Neural progenitor cell (in vitro differentiated cells): Measurements from ENCODE around the gene TNFRSF13B. TPM values are rescaled to one million over a fixed set of nuclear protein-coding genes. Genes with fewer than 3 reads are reported as not detected.

Experiments used
- DNase-seq: peaks from one replicate; pipeline ENCODE4 v3.0.0-alpha.2; 2016; ENCODE audit warnings: low spot score
- H2AFZ ChIP-seq: fragments of 200-600 bp; sonication (generic); replicated peaks from 2 replicates; pipeline ENCODE4 v1.6.1; 2016; ENCODE audit warnings: antibody characterized with exemption
- H3F3A ChIP-seq: fragments of 200-600 bp; sonication (generic); 2 replicates; pipeline ENCODE4 v1.6.1; 2016; ENCODE audit warnings: antibody characterized with exemption, low read depth
- H3K27ac ChIP-seq: fragments of 200-600 bp; sonication (generic); 2 replicates; pipeline ENCODE4 v1.5.1; 2016; ENCODE audit warnings: mild to moderate bottlenecking
- H3K27me3 ChIP-seq: fragments of 200-600 bp; sonication (generic); 2 replicates; pipeline ENCODE4 v1.6.1; 2016; ENCODE audit warnings: mild to moderate bottlenecking, moderate library complexity
- H3K36me3 ChIP-seq: fragments of 200-600 bp; sonication (generic); 2 replicates; pipeline ENCODE4 v1.5.1; 2016
- H3K4me1 ChIP-seq: fragments of 200-600 bp; sonication (generic); 2 replicates; pipeline ENCODE4 v1.6.1; 2016; ENCODE audit warnings: mixed run types
- H3K4me2 ChIP-seq: fragments of 200-600 bp; sonication (generic); 2 replicates; pipeline ENCODE4 v1.6.1; 2016
- H3K4me3 ChIP-seq: fragments of 200-600 bp; sonication (generic); 2 replicates; pipeline ENCODE4 v1.5.1; 2016
- H3K79me2 ChIP-seq: fragments of 200-600 bp; sonication (generic); 2 replicates; pipeline ENCODE4 v1.6.1; 2016; ENCODE audit warnings: low read depth
- H3K9ac ChIP-seq: fragments of 200-600 bp; sonication (generic); 2 replicates; pipeline ENCODE4 v1.6.1; 2016
- H3K9me3 ChIP-seq: fragments of 200-600 bp; sonication (generic); 2 replicates; pipeline ENCODE4 v1.5.1; 2016; ENCODE audit warnings: low read depth
- H4K20me1 ChIP-seq: fragments of 200-600 bp; sonication (generic); 2 replicates; pipeline ENCODE4 v1.6.1; 2016; ENCODE audit warnings: low read depth
- H3K27ac Mint-ChIP-seq: 3 replicates; pipeline ENCODE4 v1.8.0; 2021; ENCODE audit warnings: mixed read lengths
- H3K27me3 Mint-ChIP-seq: 2 replicates; pipeline ENCODE4 v1.8.0; 2022; ENCODE audit warnings: low read depth, mild to moderate bottlenecking, inconsistent platforms, moderate library complexity, mixed read lengths; ENCODE audit not compliant: insufficient read depth
- H3K36me3 Mint-ChIP-seq: 3 replicates; pipeline ENCODE4 v1.8.0; 2021; ENCODE audit warnings: mixed read lengths
- H3K4me1 Mint-ChIP-seq: 3 replicates; pipeline ENCODE4 v1.8.0; 2021; ENCODE audit warnings: mixed read lengths
- H3K4me3 Mint-ChIP-seq: 3 replicates; pipeline ENCODE4 v1.8.0; 2021; ENCODE audit warnings: mild to moderate bottlenecking, moderate library complexity, mixed read lengths
- H3K9me3 Mint-ChIP-seq: 3 replicates; pipeline ENCODE4 v1.8.0; 2020; ENCODE audit warnings: mixed read lengths
- CTCF ChIP-seq: fragments of 200-600 bp; sonication (generic); IDR thresholded peaks from 2 replicates; pipeline ENCODE4 v1.5.1; 2017; ENCODE audit warnings: antibody characterized with exemption, mild to moderate bottlenecking
- EZH2 ChIP-seq: fragments of 200-600 bp; sonication (generic); IDR thresholded peaks from 2 replicates; pipeline ENCODE4 v1.6.1; 2017; ENCODE audit warnings: antibody characterized with exemption, mild to moderate bottlenecking, moderate library complexity
- EZH2phosphoT487 ChIP-seq: fragments of 200-600 bp; sonication (generic); IDR thresholded peaks from 2 replicates; pipeline ENCODE4 v1.6.1; 2017; ENCODE audit warnings: antibody characterized with exemption
- total RNA-seq: library from RNA; depleted of rRNA; stranded (reverse); fragments of >200 nt; gene quantifications from 2 replicates; pipeline ENCODE4 v1.2.3, GENCODE V29; 2015; ENCODE audit warnings: low replicate concordance

The TNFRSF13B gene
- total RNA-seq, 1 donor from 2014 or later, result not detected

GRCh38 chr17:16986391-16986790, 14.5 kb upstream of the TNFRSF13B start:
- no peak overlapping the region for H3K4me3 ChIP-seq
- no peaks in the 10 kb centered on the region for H3K4me1 ChIP-seq
- no peak for DNase-seq
- Mint-ChIP-seq H3K9me3 (peaks cover 2% of the 10 kb centered on the region), H3K36me3 (no peaks in the 10 kb centered on the region), H3K27ac (no peak overlapping the region), H3K27me3 (peaks cover 6% of the 10 kb centered on the region), H3K4me1 (peaks cover 7% of the 10 kb centered on the region), H3K4me3 (no peak overlapping the region)
- no peak overlapping the region for H3K4me2 ChIP-seq
- H4K20me1 ChIP-seq, result no peaks in the 10 kb centered on the region
- H3K9me3 ChIP-seq, result no peaks in the 10 kb centered on the region
- no peaks in the 10 kb centered on the region for H3K36me3 ChIP-seq
- no peak overlapping the region for H3K9ac ChIP-seq
- no peak for TF ChIP-seq CTCF
- no peak for TF ChIP-seq EZH2phosphoT487
- no peak for TF ChIP-seq EZH2
- no peaks in the 10 kb centered on the region for H3F3A ChIP-seq
- no peak overlapping the region for H2AFZ ChIP-seq
- H3K27ac ChIP-seq, result no peak overlapping the region
- no peaks in the 10 kb centered on the region for H3K27me3 ChIP-seq
- no peaks in the 10 kb centered on the region for H3K79me2 ChIP-seq

- Histone ChIP-seq H3K27me3 (no peaks in the 10 kb centered on the region), H3K36me3 (no peaks in the 10 kb centered on the region), H3K27ac (no peak overlapping the region), H3K4me1 (no peaks in the 10 kb centered on the region), H3K9me3 (no peaks in the 10 kb centered on the region), H3K9ac (no peak overlapping the region), H3F3A (no peaks in the 10 kb centered on the region), H3K4me2 (no peak overlapping the region), H3K79me2 (no peaks in the 10 kb centered on the region), H3K4me3 (no peak overlapping the region), H2AFZ (no peak overlapping the region), H4K20me1 (no peaks in the 10 kb centered on the region)
- H3K27ac Mint-ChIP-seq, result no peak overlapping the region
- no peaks in the 10 kb centered on the region for H3K9me3 Mint-ChIP-seq
- peaks cover 3% of the 10 kb centered on the region for H3K27me3 Mint-ChIP-seq
- no peak overlapping the region for H3K4me3 Mint-ChIP-seq
- peaks cover 6% of the 10 kb centered on the region for H3K4me1 Mint-ChIP-seq
- no peaks in the 10 kb centered on the region for H3K36me3 Mint-ChIP-seq
- DNase-seq, result no peak
- TF ChIP-seq CTCF, result no peak
- no peak for TF ChIP-seq EZH2phosphoT487
- no peak for TF ChIP-seq EZH2
These were observed 10.0 kb upstream of the TNFRSF13B start for GRCh38 chr17:16981928-16982327.

- no peak for DNase-seq
- no peaks in the 10 kb centered on the region for H4K20me1 ChIP-seq
- H3F3A ChIP-seq, result no peaks in the 10 kb centered on the region
- Mint-ChIP-seq H3K27ac (no peak overlapping the region), H3K9me3 (no peaks in the 10 kb centered on the region), H3K27me3 (peaks cover 3% of the 10 kb centered on the region), H3K4me3 (no peak overlapping the region), H3K36me3 (no peaks in the 10 kb centered on the region), H3K4me1 (peaks cover 4% of the 10 kb centered on the region)
- H3K79me2 ChIP-seq, result no peaks in the 10 kb centered on the region
- no peak overlapping the region for H3K4me3 ChIP-seq
- H2AFZ ChIP-seq, result no peak overlapping the region
- H3K9ac ChIP-seq, result no peak overlapping the region
- H3K4me1 ChIP-seq, result no peaks in the 10 kb centered on the region
- no peak overlapping the region for H3K4me2 ChIP-seq
- TF ChIP-seq EZH2phosphoT487 (no peak), CTCF (no peak), EZH2 (no peak)
- H3K27ac ChIP-seq, result no peak overlapping the region
- H3K27me3 ChIP-seq, result no peaks in the 10 kb centered on the region
- H3K36me3 ChIP-seq, result no peaks in the 10 kb centered on the region
- no peaks in the 10 kb centered on the region for H3K9me3 ChIP-seq
These were observed 9.2 kb upstream of the TNFRSF13B start for GRCh38 chr17:16980813-16981731.
